Osteocyte (in vitro differentiated cells): ENCODE measurements around the gene SLC26A8. TPM values are rescaled to one million over a fixed set of nuclear protein-coding genes. Genes with fewer than 3 reads are reported as not detected.
"Not testable (repeated sequence)": the region's sequence is repeated elsewhere in the genome, so short reads cannot be mapped to it uniquely, and the experiment has no call there.

Experiments used
- DNase-seq: peaks from one replicate; pipeline ENCODE4 v3.0.0; 2021; ENCODE audit warnings: mixed read lengths; ENCODE audit not compliant: unreplicated experiment; ENCODE audit errors: extremely low spot score
- H3K27ac Mint-ChIP-seq: one replicate; pipeline ENCODE4 v1.8.0; 2021; ENCODE audit warnings: mild to moderate bottlenecking, mixed read lengths; ENCODE audit not compliant: unreplicated experiment
- H3K27me3 Mint-ChIP-seq: one replicate; pipeline ENCODE4 v1.8.0; 2021; ENCODE audit warnings: mixed read lengths; ENCODE audit not compliant: unreplicated experiment
- H3K36me3 Mint-ChIP-seq: one replicate; pipeline ENCODE4 v1.8.0; 2021; ENCODE audit warnings: mixed read lengths; ENCODE audit not compliant: unreplicated experiment
- H3K4me1 Mint-ChIP-seq: one replicate; pipeline ENCODE4 v1.8.0; 2021; ENCODE audit warnings: mixed read lengths; ENCODE audit not compliant: unreplicated experiment
- H3K4me3 Mint-ChIP-seq: one replicate; pipeline ENCODE4 v1.8.0; 2021; ENCODE audit warnings: mild to moderate bottlenecking, moderate library complexity, mixed read lengths; ENCODE audit not compliant: unreplicated experiment
- H3K9me3 Mint-ChIP-seq: one replicate; pipeline ENCODE4 v1.8.0; 2021; ENCODE audit warnings: mixed read lengths; ENCODE audit not compliant: unreplicated experiment
- total RNA-seq: library from RNA; stranded (reverse); gene quantifications from 2 replicates; pipeline ENCODE4 v1.2.1, GENCODE V29; 2021
- TF ChIP-seq, protein P1 (sequence below): fragments of 200-600 bp; sonication (generic); IDR thresholded peaks from 2 replicates; pipeline ENCODE4 v1.5.0; 2021; ENCODE audit warnings: antibody characterized with exemption, mild to moderate bottlenecking, moderate library complexity

The SLC26A8 gene
- total RNA-seq, 1 donor from 2014 or later, result not detected

GRCh38 chr6:36019167-36019566, 5.3 kb downstream of the SLC26A8 start:
- Mint-ChIP-seq H3K4me1 (peaks cover 3% of the 10 kb centered on the region), H3K4me3 (no peak overlapping the region), H3K27me3 (peaks cover 26% of the 10 kb centered on the region), H3K36me3 (no peaks in the 10 kb centered on the region), H3K9me3 (no peaks in the 10 kb centered on the region), H3K27ac (no peak overlapping the region)
- TF ChIP-seq, protein P1, sequence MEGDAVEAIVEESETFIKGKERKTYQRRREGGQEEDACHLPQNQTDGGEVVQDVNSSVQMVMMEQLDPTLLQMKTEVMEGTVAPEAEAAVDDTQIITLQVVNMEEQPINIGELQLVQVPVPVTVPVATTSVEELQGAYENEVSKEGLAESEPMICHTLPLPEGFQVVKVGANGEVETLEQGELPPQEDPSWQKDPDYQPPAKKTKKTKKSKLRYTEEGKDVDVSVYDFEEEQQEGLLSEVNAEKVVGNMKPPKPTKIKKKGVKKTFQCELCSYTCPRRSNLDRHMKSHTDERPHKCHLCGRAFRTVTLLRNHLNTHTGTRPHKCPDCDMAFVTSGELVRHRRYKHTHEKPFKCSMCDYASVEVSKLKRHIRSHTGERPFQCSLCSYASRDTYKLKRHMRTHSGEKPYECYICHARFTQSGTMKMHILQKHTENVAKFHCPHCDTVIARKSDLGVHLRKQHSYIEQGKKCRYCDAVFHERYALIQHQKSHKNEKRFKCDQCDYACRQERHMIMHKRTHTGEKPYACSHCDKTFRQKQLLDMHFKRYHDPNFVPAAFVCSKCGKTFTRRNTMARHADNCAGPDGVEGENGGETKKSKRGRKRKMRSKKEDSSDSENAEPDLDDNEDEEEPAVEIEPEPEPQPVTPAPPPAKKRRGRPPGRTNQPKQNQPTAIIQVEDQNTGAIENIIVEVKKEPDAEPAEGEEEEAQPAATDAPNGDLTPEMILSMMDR, result no peak
- DNase-seq, result no peak

DNA sequence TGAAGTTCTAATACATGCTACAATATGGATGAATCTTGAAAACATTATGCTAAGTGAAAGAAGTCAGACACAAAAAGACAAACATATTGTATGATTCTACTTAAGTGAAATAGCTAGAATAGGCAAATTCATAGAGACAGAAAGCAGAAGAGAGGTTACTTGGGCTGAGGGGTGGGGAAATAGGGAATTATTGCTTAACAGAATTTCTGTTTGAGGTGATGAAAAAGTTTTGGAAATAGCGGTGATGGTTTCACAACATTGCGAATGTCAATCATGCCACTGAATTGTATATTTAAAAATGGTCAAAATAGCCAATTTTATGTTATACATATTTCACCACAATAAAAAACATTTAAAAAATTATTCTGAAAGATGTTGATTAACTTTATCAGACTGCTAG, 6.1 kb downstream of the SLC26A8 start:
- no peaks in the 10 kb centered on the region for H3K4me1 Mint-ChIP-seq
- H3K4me3 Mint-ChIP-seq, result no peak overlapping the region
- H3K27ac Mint-ChIP-seq, result no peak overlapping the region
- peaks cover 24% of the 10 kb centered on the region for H3K27me3 Mint-ChIP-seq
- H3K36me3 Mint-ChIP-seq, result no peaks in the 10 kb centered on the region
- DNase-seq, result no peak
- TF ChIP-seq, protein P1, result no peak
- H3K9me3 Mint-ChIP-seq, result no peaks in the 10 kb centered on the region

DNA sequence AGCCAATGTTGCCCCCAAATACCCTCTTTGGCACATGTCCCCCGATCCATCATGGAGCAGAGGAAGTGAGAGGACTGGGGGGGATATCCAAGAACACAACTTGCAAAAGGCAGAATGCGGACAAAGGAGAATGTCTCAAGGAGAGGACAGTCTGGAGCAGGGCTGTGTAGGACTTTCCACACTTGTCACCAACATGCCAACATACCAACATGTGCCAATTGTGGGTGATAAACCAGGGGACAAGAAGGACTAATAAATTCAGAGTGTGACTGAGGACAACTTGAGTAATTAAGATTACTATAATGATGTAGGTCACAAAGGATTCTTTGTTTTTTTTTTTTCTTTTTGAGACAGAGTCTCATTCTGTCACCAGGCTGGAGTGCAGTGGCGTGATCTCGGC, 8.8 kb downstream of the SLC26A8 start:
- no peaks in the 10 kb centered on the region for H3K36me3 Mint-ChIP-seq
- TF ChIP-seq, protein P1, result no peak
- H3K27ac Mint-ChIP-seq, result no peak overlapping the region
- H3K27me3 Mint-ChIP-seq, result peaks cover 37% of the 10 kb centered on the region
- DNase-seq, result no peak
- no peaks in the 10 kb centered on the region for H3K9me3 Mint-ChIP-seq
- H3K4me1 Mint-ChIP-seq, result no peaks in the 10 kb centered on the region
- no peak overlapping the region for H3K4me3 Mint-ChIP-seq

- no peak for DNase-seq
- Mint-ChIP-seq H3K9me3 (no peaks in the 10 kb centered on the region), H3K4me3 (no peak overlapping the region), H3K4me1 (no peaks in the 10 kb centered on the region), H3K27me3 (peaks cover 27% of the 10 kb centered on the region), H3K36me3 (no peaks in the 10 kb centered on the region), H3K27ac (no peak overlapping the region)
- TF ChIP-seq, protein P1, result no peak
These were observed 24.0 kb downstream of the SLC26A8 start for GRCh38 chr6:36000451-36000850.

DNA sequence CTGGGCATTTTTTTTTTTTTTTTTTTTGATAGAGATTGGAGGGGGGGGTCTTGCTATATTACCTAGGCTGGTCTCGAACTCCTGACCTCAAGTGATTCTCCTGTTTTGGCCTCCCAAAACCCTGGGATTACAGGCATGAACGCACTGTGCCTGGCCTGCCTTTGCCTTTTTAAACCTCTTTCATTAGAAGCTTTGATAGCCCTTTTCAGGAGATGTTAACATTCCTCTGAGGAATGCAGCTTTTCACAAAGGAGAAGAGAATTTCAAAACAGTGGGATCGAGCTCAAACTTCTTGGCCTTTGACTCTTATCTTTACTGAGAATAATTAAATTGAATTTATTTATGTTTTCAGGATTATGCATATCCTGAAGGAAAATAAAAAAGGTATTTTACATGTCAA, 31.3 kb downstream of the SLC26A8 start:
- TF ChIP-seq, protein P1, result no peak
- H3K27ac Mint-ChIP-seq, result no peak overlapping the region
- H3K36me3 Mint-ChIP-seq, result no peaks in the 10 kb centered on the region

DNA sequence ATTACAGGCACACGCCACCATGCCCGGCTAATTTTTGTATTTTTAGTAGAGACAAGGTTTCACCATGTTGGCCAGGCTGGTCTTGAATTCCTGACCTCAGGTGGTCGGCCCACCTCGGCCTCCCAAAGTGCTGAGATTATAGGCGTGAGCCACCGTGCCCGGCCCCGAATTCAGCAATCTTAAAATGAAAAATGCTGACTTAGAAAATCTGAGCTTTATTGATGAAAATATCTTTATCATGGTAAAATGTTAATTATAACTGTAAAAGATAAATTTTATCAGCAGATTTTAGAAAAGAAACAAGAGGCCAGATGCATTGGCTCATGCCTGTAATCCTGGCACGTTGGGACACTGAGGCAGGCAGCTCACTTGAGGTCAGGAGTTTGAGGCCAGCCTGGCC, 36.4 kb downstream of the SLC26A8 start:
- not testable (repeated sequence) for H3K4me1 Mint-ChIP-seq, DNase-seq, H3K4me3 Mint-ChIP-seq, H3K36me3 Mint-ChIP-seq, H3K9me3 Mint-ChIP-seq, H3K27ac Mint-ChIP-seq
- peaks cover 17% of the 10 kb centered on the region for H3K27me3 Mint-ChIP-seq

More for the DNA sequence above, 31.3 kb downstream of the SLC26A8 start:
- no peaks in the 10 kb centered on the region for H3K4me1 Mint-ChIP-seq
- DNase-seq, result no peak
- no peaks in the 10 kb centered on the region for H3K9me3 Mint-ChIP-seq
- no peak overlapping the region for H3K4me3 Mint-ChIP-seq
- peaks cover 10% of the 10 kb centered on the region for H3K27me3 Mint-ChIP-seq
